ENCODE data around the gene DCDC1.

- no peak for TF ChIP-seq POLR2A (IDR thresholded peaks at IDR 0.05; ENCODE audit: borderline replicate concordance, extremely low read depth, insufficient read depth, insufficient read length)
- TF ChIP-seq ATF3 (IDR thresholded peaks at IDR 0.05), result no peak
- TF ChIP-seq ELF1 (IDR thresholded peaks at IDR 0.05; ENCODE audit: borderline replicate concordance, low read depth), result no peak
These were observed 324.2 kb downstream of the DCDC1 start for GRCh38 chr11:31045335-31045734.

Data from HCT116 (cell line).